Measurements from ENCODE around the gene ARHGAP22. TPM values are rescaled to one million over a fixed set of nuclear protein-coding genes. Genes with fewer than 3 reads are reported as not detected.

ARHGAP22 gene
- total RNA-seq, 3 donors from 2014 or later (not counting 1 experiment from before 2014, with no cell fraction given) = 0.21 to 0.40 TPM; not detected in 1

DNA sequence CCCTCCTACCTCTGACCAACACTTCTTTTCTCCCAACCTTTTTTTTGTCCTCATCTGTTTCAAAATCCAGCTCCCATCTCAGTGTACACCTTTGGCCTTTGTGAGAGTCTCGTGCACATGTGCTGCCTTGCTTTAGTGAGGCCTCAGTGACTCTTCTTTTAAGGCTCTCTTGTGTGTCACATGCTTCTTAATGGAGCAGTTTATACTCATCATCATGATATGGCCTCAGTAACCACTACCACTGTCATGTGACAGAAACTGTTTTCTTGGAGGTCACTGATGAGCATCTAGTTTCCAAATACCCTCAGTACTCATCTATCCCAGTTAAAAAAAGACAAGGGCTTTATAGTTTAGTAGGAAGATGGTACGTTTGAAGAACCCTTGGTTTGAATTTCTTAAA is 8.1 kb upstream of the ARHGAP22 start:
- Mint-ChIP-seq H3K36me3 (no peaks in the 10 kb centered on the region), H3K4me3 (no peak overlapping the region), H3K9me3 (peaks cover 0 to 3% of the 10 kb centered on the region in 2 donors), H3K4me1 (no peaks in the 10 kb centered on the region), H3K27ac (no peak overlapping the region), H3K27me3 (ENCODE audit: low read depth in 2 of 2) (peaks cover 13 to 36% of the 10 kb centered on the region in 2 donors)
- DNase-seq (no peak), ATAC-seq (no peak)
- Histone ChIP-seq H3K4me1 (ENCODE audit: control insufficient read depth, insufficient read depth, low read length) (no peaks in the 10 kb centered on the region), H3K27ac (ENCODE audit: low read length) (no peak overlapping the region), H3K36me3 (ENCODE audit: control insufficient read depth, insufficient read depth, low read length) (no peaks in the 10 kb centered on the region), H3K9me3 (ENCODE audit: control insufficient read depth, insufficient read depth, low read length) (no peaks in the 10 kb centered on the region), H3K4me3 (ENCODE audit: low read length) (no peak overlapping the region), H3K27me3 (ENCODE audit: control insufficient read depth, insufficient read depth, low read length) (no peaks in the 10 kb centered on the region)
- 94% methylated on average over 1 of the region's 2 CpGs for WGBS (ENCODE audit: insufficient coverage)
- intact Hi-C loops (cut with micrococcal nuclease) = no loop called here
- TF ChIP-seq CTCF (IDR thresholded peaks at IDR 0.05) = no peak

GRCh38 chr10:48612236-48612943 is 7.5 kb upstream of the ARHGAP22 start:
- DNase-seq (no peak), ATAC-seq (no peak)
- Histone ChIP-seq H3K36me3 (ENCODE audit: control insufficient read depth, insufficient read depth, low read length) (no peaks in the 10 kb centered on the region), H3K27me3 (ENCODE audit: control insufficient read depth, insufficient read depth, low read length) (no peaks in the 10 kb centered on the region), H3K4me3 (ENCODE audit: low read length) (no peak overlapping the region), H3K9me3 (ENCODE audit: control insufficient read depth, insufficient read depth, low read length) (no peaks in the 10 kb centered on the region), H3K27ac (ENCODE audit: low read length) (no peak overlapping the region), H3K4me1 (ENCODE audit: control insufficient read depth, insufficient read depth, low read length) (peaks cover 3% of the 10 kb centered on the region)
- peaks cover 0 to 3% of the 10 kb centered on the region in 2 donors for H3K9me3 Mint-ChIP-seq
- H3K27ac Mint-ChIP-seq = no peak overlapping the region
- intact Hi-C loops (cut with micrococcal nuclease) = no loop called here
- 90% methylated on average over 3 of the region's 3 CpGs for WGBS (ENCODE audit: insufficient coverage)
- no peaks in the 10 kb centered on the region for H3K4me1 Mint-ChIP-seq
- no peaks in the 10 kb centered on the region for H3K36me3 Mint-ChIP-seq
- no peak overlapping the region for H3K4me3 Mint-ChIP-seq
- H3K27me3 Mint-ChIP-seq (ENCODE audit: low read depth in 2 of 2) = peaks cover 11 to 34% of the 10 kb centered on the region in 2 donors
- no peak for TF ChIP-seq CTCF (IDR thresholded peaks at IDR 0.05)

- DNase-seq = no peak
- H3K4me1 Mint-ChIP-seq = no peaks in the 10 kb centered on the region
- H3K4me3 ChIP-seq (ENCODE audit: low read length) = no peak overlapping the region
- peaks cover 3% of the 10 kb centered on the region for H3K4me1 ChIP-seq (ENCODE audit: control insufficient read depth, insufficient read depth, low read length)
- no peaks in the 10 kb centered on the region for H3K36me3 Mint-ChIP-seq
- no peaks in the 10 kb centered on the region for H3K9me3 ChIP-seq (ENCODE audit: control insufficient read depth, insufficient read depth, low read length)
- H3K9me3 Mint-ChIP-seq = peaks cover 0 to 3% of the 10 kb centered on the region in 2 donors
- H3K27ac ChIP-seq (ENCODE audit: low read length) = no peak overlapping the region
- H3K27me3 ChIP-seq (ENCODE audit: control insufficient read depth, insufficient read depth, low read length) = peaks cover 3% of the 10 kb centered on the region
- intact Hi-C loops (cut with micrococcal nuclease) = no loop called here
- H3K27me3 Mint-ChIP-seq (ENCODE audit: low read depth in 2 of 2) = peaks cover 15 to 36% of the 10 kb centered on the region in 2 donors
- no peak overlapping the region for H3K27ac Mint-ChIP-seq
- ATAC-seq = no peak
- no peak overlapping the region for H3K4me3 Mint-ChIP-seq
- no peaks in the 10 kb centered on the region for H3K36me3 ChIP-seq (ENCODE audit: control insufficient read depth, insufficient read depth, low read length)
- TF ChIP-seq CTCF (IDR thresholded peaks at IDR 0.05) = no peak
- WGBS (ENCODE audit: insufficient coverage) = 100% methylated on average over 2 of the region's 4 CpGs
Measured at GRCh38 chr10:48611133-48611532, 6.3 kb upstream of the ARHGAP22 start.
